Epithelial cell of proximal tubule (primary cell): ENCODE results near the gene CST9. TPM values are rescaled to one million over a fixed set of nuclear protein-coding genes. Genes with fewer than 3 reads are reported as not detected.
A peak's percentile ranks its signal among the peaks of the same experiment; 100 is the strongest.

Experiments
- DNase-seq: peaks from one replicate; pipeline ENCODE4 v3.0.0-alpha.2; 2011; ENCODE audit warnings: low read depth
- H3K4me3 ChIP-seq: 2 replicates; pipeline ENCODE4 v1.5.1; 2011; ENCODE audit warnings: low read depth, mild to moderate bottlenecking, low read length
- CTCF ChIP-seq: conservative IDR thresholded peaks from 2 replicates; pipeline ENCODE4 v1.5.1; 2012; ENCODE audit warnings: low read depth, mild to moderate bottlenecking, low read length
- total RNA-seq: library from RNA; depleted of rRNA; stranded (reverse); fragments of >200 nt; gene quantifications from 2 replicates; pipeline ENCODE4 v1.2.3, GENCODE V29; 2015

The CST9 gene
- total RNA-seq, 1 donor from 2014 or later, result not detected

- no peak overlapping the region for H3K4me3 ChIP-seq
- TF ChIP-seq CTCF, result peak; percentile 98
- DNase-seq, result no peak
These were observed 934 bp upstream of the CST9 start for GRCh38 chr20:23606652-23607049.

DNA sequence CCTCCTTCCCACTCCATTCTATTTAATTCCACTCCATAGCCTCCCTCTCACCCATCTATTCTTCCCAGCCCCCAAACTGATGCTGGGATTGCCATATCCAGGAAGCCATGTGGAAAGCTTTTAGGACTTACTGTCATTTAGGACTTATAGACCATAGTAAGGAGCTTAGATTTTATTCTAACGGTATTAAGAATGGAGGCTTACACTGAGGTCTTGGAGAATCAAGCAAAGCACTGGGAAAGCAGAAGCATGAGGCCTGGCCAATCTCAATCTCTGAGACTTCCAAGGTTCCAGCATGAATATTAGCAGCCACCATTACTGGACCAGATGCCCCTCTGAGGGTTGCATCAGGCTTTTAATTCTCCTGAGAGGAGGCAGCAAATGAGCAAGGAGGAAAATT, 1.4 kb downstream of the CST9 start:
- TF ChIP-seq CTCF, result no peak

GRCh38 chr20:23603321-23603720, 2.4 kb downstream of the CST9 start:
- no peak overlapping the region for H3K4me3 ChIP-seq
- no peak for DNase-seq
- TF ChIP-seq CTCF, result no peak

More for the DNA sequence above, 1.4 kb downstream of the CST9 start:
- DNase-seq, result no peak
- H3K4me3 ChIP-seq, result no peak overlapping the region

DNA sequence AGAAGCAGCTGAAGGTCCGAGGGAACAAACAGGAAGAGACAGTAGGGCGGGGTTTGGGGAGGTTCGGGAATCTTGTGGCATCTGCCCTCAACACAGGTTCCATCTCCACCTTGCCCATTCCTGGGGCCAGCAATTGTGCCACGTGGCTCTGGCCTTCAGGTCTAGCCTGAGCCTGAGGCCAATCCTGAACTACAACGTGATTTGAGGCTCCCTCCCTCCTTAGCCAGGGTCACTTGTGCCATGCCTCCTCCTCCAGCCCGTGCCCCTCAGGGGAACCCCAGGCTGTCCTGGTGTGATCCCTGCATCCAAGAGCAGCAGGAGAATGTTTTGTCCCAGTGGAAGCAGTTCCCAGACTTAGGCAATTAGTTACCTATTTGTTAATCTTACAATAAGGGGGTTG, 3.0 kb downstream of the CST9 start:
- no peak overlapping the region for H3K4me3 ChIP-seq
- no peak for TF ChIP-seq CTCF
- DNase-seq, result no peak

GRCh38 chr20:23602241-23602640, 3.5 kb downstream of the CST9 start:
- TF ChIP-seq CTCF, result no peak
- no peak overlapping the region for H3K4me3 ChIP-seq
- DNase-seq, result no peak

- no peak overlapping the region for H3K4me3 ChIP-seq
- no peak for TF ChIP-seq CTCF
- no peak for DNase-seq
These were observed 4.0 kb downstream of the CST9 start for GRCh38 chr20:23601715-23602114.

DNA sequence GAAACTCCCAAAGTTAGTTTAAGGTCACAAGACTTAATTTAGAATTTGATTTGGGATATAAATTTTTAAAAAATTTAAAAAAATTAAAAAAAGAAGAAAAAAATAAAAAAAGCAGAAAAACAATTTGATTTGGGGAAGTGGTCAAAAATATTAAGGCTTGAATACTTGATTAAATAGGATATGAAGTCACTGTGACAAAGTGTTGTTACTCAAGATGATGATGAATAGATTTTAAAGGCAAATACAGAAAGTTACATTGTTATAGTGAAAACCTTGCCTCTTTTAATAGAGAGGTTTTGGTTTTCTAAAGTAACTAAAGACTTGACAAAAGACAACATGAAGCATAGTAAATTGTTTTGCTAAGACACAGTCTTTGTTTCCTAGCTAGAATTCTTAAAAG, 7.2 kb downstream of the CST9 start:
- H3K4me3 ChIP-seq, result no peak overlapping the region
- TF ChIP-seq CTCF, result no peak
- DNase-seq, result no peak
